H9 (cell line): ENCODE measurements around the gene UFC1. TPM values are rescaled to one million over a fixed set of nuclear protein-coding genes. Genes with fewer than 3 reads are reported as not detected.

ENCODE experiments used
- DNase-seq: peaks from one replicate; pipeline ENCODE4 v3.0.0-alpha.2; 2017
- H2AFZ ChIP-seq: one replicate; pipeline ENCODE4 v1.6.1; 2013; ENCODE audit warnings: mild to moderate bottlenecking, low read length, control low read depth, moderate library complexity
- H2AK5ac ChIP-seq: 2 replicates; pipeline ENCODE4 v1.6.1; 2013; ENCODE audit warnings: low read length, control low read depth, mixed read lengths; ENCODE audit not compliant: insufficient read length
- H2BK120ac ChIP-seq: one replicate; pipeline ENCODE4 v1.6.1; 2013; ENCODE audit warnings: low read depth, mild to moderate bottlenecking, low read length, control low read depth, inconsistent platforms; ENCODE audit not compliant: poor library complexity, severe bottlenecking
- H2BK12ac ChIP-seq: 2 replicates; pipeline ENCODE4 v1.6.1; 2013; ENCODE audit warnings: low read length, control low read depth, mixed read lengths, low read depth; ENCODE audit not compliant: insufficient read length
- H2BK15ac ChIP-seq: 2 replicates; pipeline ENCODE4 v1.6.1; 2013; ENCODE audit warnings: low read depth, low read length, control low read depth
- H2BK20ac ChIP-seq: one replicate; pipeline ENCODE4 v1.6.1; 2013; ENCODE audit warnings: low read depth, mild to moderate bottlenecking, low read length, control low read depth, inconsistent platforms; ENCODE audit not compliant: poor library complexity, severe bottlenecking
- H2BK5ac ChIP-seq: 2 replicates; pipeline ENCODE4 v1.6.1; 2013; ENCODE audit warnings: low read length, control low read depth, mixed read lengths; ENCODE audit not compliant: insufficient read length
- H3K14ac ChIP-seq: 2 replicates; pipeline ENCODE4 v1.6.1; 2013; ENCODE audit warnings: low read length, control low read depth; ENCODE audit not compliant: insufficient read depth
- H3K18ac ChIP-seq: 2 replicates; pipeline ENCODE4 v1.6.1; 2013; ENCODE audit warnings: low read depth, mild to moderate bottlenecking, mixed read lengths, low read length, control low read depth; ENCODE audit not compliant: insufficient read length
- H3K23ac ChIP-seq: 2 replicates; pipeline ENCODE4 v1.6.1; 2013; ENCODE audit warnings: low read length, control low read depth, mixed read lengths, low read depth; ENCODE audit not compliant: insufficient read length
- H3K23me2 ChIP-seq: 2 replicates; pipeline ENCODE4 v1.6.1; 2013; ENCODE audit warnings: low read depth, mild to moderate bottlenecking, mixed read lengths, low read length, control low read depth; ENCODE audit not compliant: insufficient read length, poor library complexity, severe bottlenecking
- H3K27ac ChIP-seq: 2 replicates; pipeline ENCODE4 v1.5.1; 2013; ENCODE audit warnings: low read length, control low read depth, mixed read lengths, low read depth; ENCODE audit not compliant: insufficient read length
- H3K27me3 ChIP-seq: 2 replicates; pipeline ENCODE4 v1.6.1; 2013; ENCODE audit warnings: low read length, control low read depth, inconsistent platforms; ENCODE audit not compliant: insufficient read depth
- H3K4ac ChIP-seq: 2 replicates; pipeline ENCODE4 v1.6.1; 2013; ENCODE audit warnings: low read depth, mild to moderate bottlenecking, control low read depth, inconsistent platforms, low read length, moderate library complexity
- H3K4me1 ChIP-seq: 2 replicates; pipeline ENCODE4 v1.6.1; 2013; ENCODE audit warnings: low read length, control low read depth, inconsistent platforms; ENCODE audit not compliant: insufficient read depth
- H3K4me2 ChIP-seq: 2 replicates; pipeline ENCODE4 v1.6.1; 2013; ENCODE audit warnings: low read length, control low read depth, mixed read lengths; ENCODE audit not compliant: insufficient read length, insufficient read depth
- H3K56ac ChIP-seq: 2 replicates; pipeline ENCODE4 v1.6.1; 2013; ENCODE audit warnings: low read depth, mild to moderate bottlenecking, mixed read lengths, low read length, control low read depth; ENCODE audit not compliant: insufficient read length
- H3K79me1 ChIP-seq: 2 replicates; pipeline ENCODE4 v1.6.1; 2013; ENCODE audit warnings: low read depth, mild to moderate bottlenecking, moderate library complexity, low read length, control low read depth, inconsistent platforms; ENCODE audit not compliant: insufficient read depth, poor library complexity, severe bottlenecking
- H3K79me2 ChIP-seq: 2 replicates; pipeline ENCODE4 v1.6.1; 2013; ENCODE audit warnings: low read length, control low read depth, inconsistent platforms; ENCODE audit not compliant: insufficient read depth
- H3K9ac ChIP-seq: 2 replicates; pipeline ENCODE4 v1.6.1; 2013; ENCODE audit warnings: low read length, control low read depth, mixed read lengths; ENCODE audit not compliant: insufficient read length; ENCODE audit errors: extremely low read depth
- H3K9me3 ChIP-seq: one replicate; pipeline ENCODE4 v1.6.1; 2013; ENCODE audit warnings: low read depth, low read length, inconsistent platforms; ENCODE audit not compliant: control insufficient read depth
- H3T11ph ChIP-seq: one replicate; pipeline ENCODE4 v1.6.1; 2013; ENCODE audit warnings: mild to moderate bottlenecking, low read length, control low read depth, inconsistent platforms
- H4K20me1 ChIP-seq: one replicate; pipeline ENCODE4 v1.6.1; 2013; ENCODE audit not compliant: control insufficient read depth, insufficient read length, insufficient read depth
- H4K5ac ChIP-seq: 2 replicates; pipeline ENCODE4 v1.6.1; 2013; ENCODE audit warnings: low read depth, mild to moderate bottlenecking, mixed read lengths, low read length, control low read depth; ENCODE audit not compliant: insufficient read length
- H4K8ac ChIP-seq: replicated peaks from 2 replicates; pipeline ENCODE4 v1.6.1; 2013; ENCODE audit warnings: low read length, control low read depth, mixed read lengths, low read depth; ENCODE audit not compliant: insufficient read length
- H4K91ac ChIP-seq: 2 replicates; pipeline ENCODE4 v1.6.1; 2013; ENCODE audit warnings: low read depth, mild to moderate bottlenecking, moderate library complexity, mixed read lengths, low read length, control low read depth; ENCODE audit not compliant: insufficient read length
- H3K27ac Mint-ChIP-seq, 3 experiments: 2 replicates in 2 of 3; 3 replicates in 1 of 3; pipeline ENCODE4 v1.8.0; 2020 to 2021; ENCODE audit warnings: mixed read lengths in 3 of 3, mild to moderate bottlenecking in 1 of 3, moderate library complexity in 1 of 3
- H3K27me3 Mint-ChIP-seq: 2 replicates; pipeline ENCODE4 v1.8.0; 2021; ENCODE audit warnings: low read depth, mild to moderate bottlenecking, moderate library complexity, mixed read lengths
- H3K36me3 Mint-ChIP-seq, 3 experiments: 2 replicates in 2 of 3; 3 replicates in 1 of 3; pipeline ENCODE4 v1.8.0; 2020 to 2021; ENCODE audit warnings: low read depth in 3 of 3, mixed read lengths in 3 of 3; ENCODE audit not compliant: insufficient read depth in 1 of 3
- H3K4me1 Mint-ChIP-seq, 2 experiments: 2 replicates each; pipeline ENCODE4 v1.8.0; 2020; ENCODE audit warnings: mixed read lengths in 2 of 2
- H3K4me3 Mint-ChIP-seq, 2 experiments: 2 replicates in 1 of 2; 3 replicates in 1 of 2; pipeline ENCODE4 v1.8.0; 2020 to 2021; ENCODE audit warnings: mild to moderate bottlenecking in 2 of 2, mixed read lengths in 2 of 2, moderate library complexity in 1 of 2
- H3K9me3 Mint-ChIP-seq, 2 experiments: 2 replicates in 1 of 2; 3 replicates in 1 of 2; pipeline ENCODE4 v1.8.0; 2020; ENCODE audit warnings: mild to moderate bottlenecking in 2 of 2, mixed read lengths in 2 of 2, moderate library complexity in 1 of 2
- CTCF ChIP-seq: fragments of 200-600 bp; sonication (generic); conservative IDR thresholded peaks from 3 replicates; pipeline ENCODE4 v1.8.0; 2021; ENCODE audit warnings: antibody characterized with exemption, mild to moderate bottlenecking
- WGBS: extraction: QIAGEN DNeasy Blood & Tissue Kit; methylation state at CpG from one replicate; pipeline ENCODE4 v1.1.7; 2013; ENCODE audit warnings: missing lambda C conversion rate, low lambda C conversion rate, mixed read lengths; ENCODE audit not compliant: insufficient read length; ENCODE audit errors: extremely low coverage; 5-methylcytosine and 5-hydroxymethylcytosine counted together
- total RNA-seq: library from RNA; stranded (reverse); gene quantifications from 2 replicates; pipeline ENCODE4 v1.2.1, GENCODE V29; 2021

Gene UFC1
- total RNA-seq, 1 experiment from 2014 or later: 93.4 TPM

GRCh38 chr1:161130266-161130665 is 23.5 kb upstream of the UFC1 start:
- Mint-ChIP-seq H3K9me3 (no peaks in the 10 kb centered on the region; a peak in 1 of 5 replicates), H3K27ac (peak overlapping the region in 1 of 3 experiments; percentile 23; a peak in 1 of 7 replicates), H3K4me3 (peak overlapping the region in 1 of 2 experiments; percentile 11; a peak in 3 of 5 replicates), H3K27me3 (no peaks in the 10 kb centered on the region), H3K4me1 (peaks cover 18 to 19% of the 10 kb centered on the region in 2 experiments), H3K36me3 (peaks cover 13 to 47% (median 47%) of the 10 kb centered on the region in 3 experiments; a peak in 6 of 7 replicates)
- no peak for TF ChIP-seq CTCF
- Histone ChIP-seq H2AK5ac (no peak overlapping the region), H3K18ac (no peak overlapping the region), H2BK5ac (no peak overlapping the region), H4K91ac (no peak overlapping the region), H2AFZ (no peak overlapping the region), H3T11ph (no peak overlapping the region), H4K5ac (no peak overlapping the region), H3K27ac (no peak overlapping the region), H3K27me3 (no peaks in the 10 kb centered on the region), H3K14ac (no peak overlapping the region), H3K4me1 (no peaks in the 10 kb centered on the region), H3K4ac (no peak overlapping the region), H4K8ac (no peak overlapping the region), H3K23me2 (peaks cover 13% of the 10 kb centered on the region), H4K20me1 (no peaks in the 10 kb centered on the region), H3K79me1 (peaks cover 8% of the 10 kb centered on the region), H2BK120ac (no peak overlapping the region), H3K9ac (no peak overlapping the region), H2BK20ac (no peak overlapping the region), H3K79me2 (peaks cover 6% of the 10 kb centered on the region; the same call in 1 of the 2 replicates), H2BK12ac (no peak overlapping the region), H3K23ac (no peak overlapping the region), H3K4me2 (peak overlapping the region; percentile 98), H3K9me3 (no peaks in the 10 kb centered on the region), H3K56ac (no peak overlapping the region), H2BK15ac (no peak overlapping the region)
- no CpG with 5 or more reads among the region's 1 CpG for WGBS
- DNase-seq: no peak
